Peyer's patch (tissue), 4 donors: ENCODE results near the gene IMMP2L. TPM values are rescaled to one million over a fixed set of nuclear protein-coding genes. Genes with fewer than 3 reads are reported as not detected.
A peak's percentile ranks its signal among the peaks of the same experiment; 100 is the strongest.

Source experiments
- DNase-seq, 3 donors: peaks; one replicate each; pipeline ENCODE4 v3.0.0-alpha.2; 2017 to 2019
- H3K27ac ChIP-seq, 4 donors: fragments of 200-600 bp; sonication (generic); one replicate each; pipeline ENCODE4 v1.5.1; 2016 to 2019
- H3K27me3 ChIP-seq, 2 donors: fragments of 200-600 bp; sonication (generic); one replicate each; pipeline ENCODE4 v1.5.1; 2019
- H3K36me3 ChIP-seq, 3 donors: fragments of 200-600 bp; sonication (generic); one replicate each; pipeline ENCODE4 v1.5.1; 2016 to 2019
- H3K4me1 ChIP-seq, 4 donors: fragments of 200-600 bp; sonication (generic); one replicate each; pipeline ENCODE4 v1.5.1; 2016 to 2019
- H3K4me3 ChIP-seq, 4 donors: fragments of 200-600 bp; sonication (generic); 1 replicate in 3 of 4; 2 replicates in 1 of 4; pipeline ENCODE4 v1.5.1; 2016 to 2019; ENCODE audit warnings: mild to moderate bottlenecking in 1 of 4
- H3K9me3 ChIP-seq, 4 donors: fragments of 200-600 bp; sonication (generic); one replicate each; pipeline ENCODE4 v1.5.1; 2016 to 2019; ENCODE audit warnings: mild to moderate bottlenecking in 1 of 4
- CTCF ChIP-seq, 6 experiments: fragments of 450-650 bp in 4 of 6; fragments of 200-600 bp in 2 of 6; sonication (generic) in 1 of 6; IDR thresholded peaks; one replicate each; pipeline ENCODE4 v1.5.1; 2017 to 2019; ENCODE audit warnings: antibody characterized with exemption in 6 of 6, mild to moderate bottlenecking in 3 of 6, moderate library complexity in 1 of 6
- POLR2A ChIP-seq, 2 donors: fragments of 450-650 bp; IDR thresholded peaks; one replicate each; pipeline ENCODE4 v1.5.1; 2017; ENCODE audit warnings: antibody characterized with exemption in 2 of 2, mild to moderate bottlenecking in 2 of 2, moderate library complexity in 2 of 2
- total RNA-seq, 4 donors: library from RNA; depleted of rRNA; stranded (reverse); fragments of >200 nt; gene quantifications; one replicate each; pipeline ENCODE4 v1.1.0, GENCODE V29; 2016

IMMP2L gene
- total RNA-seq, 4 donors from 2014 or later = 5.1 to 16.5 (median 10.9) TPM

- Histone ChIP-seq H3K27ac (peak overlapping the region in 1 of 4 donors; percentile 17), H3K4me1 (peaks cover 0 to 12% (median 2%) of the 10 kb centered on the region in 4 donors), H3K36me3 (no peaks in the 10 kb centered on the region), H3K9me3 (no peaks in the 10 kb centered on the region), H3K4me3 (no peak overlapping the region), H3K27me3 (no peaks in the 10 kb centered on the region)
- TF ChIP-seq CTCF (IDR thresholded peaks at IDR 0.05) (no peak), POLR2A (IDR thresholded peaks at IDR 0.05) (no peak)
- DNase-seq = no peak
Measured at GRCh38 chr7:111029141-111029572, 533.1 kb downstream of the IMMP2L start.

GRCh38 chr7:111027396-111027795 lies 534.9 kb downstream of the IMMP2L start:
- DNase-seq = no peak
- no peaks in the 10 kb centered on the region for H3K27me3 ChIP-seq
- TF ChIP-seq CTCF (IDR thresholded peaks at IDR 0.05) = no peak
- no peak for TF ChIP-seq POLR2A (IDR thresholded peaks at IDR 0.05)
- no peaks in the 10 kb centered on the region for H3K36me3 ChIP-seq
- H3K4me1 ChIP-seq = peaks cover 0 to 12% (median 2%) of the 10 kb centered on the region in 4 donors
- H3K4me3 ChIP-seq = no peak overlapping the region
- H3K9me3 ChIP-seq = no peaks in the 10 kb centered on the region
- H3K27ac ChIP-seq = no peak overlapping the region

GRCh38 chr7:111026806-111027205 lies 535.5 kb downstream of the IMMP2L start:
- Histone ChIP-seq H3K4me1 (peaks cover 0 to 12% (median 2%) of the 10 kb centered on the region in 4 donors), H3K27me3 (no peaks in the 10 kb centered on the region), H3K27ac (no peak overlapping the region), H3K9me3 (no peaks in the 10 kb centered on the region), H3K36me3 (no peaks in the 10 kb centered on the region), H3K4me3 (no peak overlapping the region)
- TF ChIP-seq POLR2A (IDR thresholded peaks at IDR 0.05) (no peak), CTCF (IDR thresholded peaks at IDR 0.05) (no peak)
- no peak for DNase-seq

GRCh38 chr7:111026343-111026742 lies 535.9 kb downstream of the IMMP2L start:
- Histone ChIP-seq H3K4me1 (peaks cover 0 to 12% (median 2%) of the 10 kb centered on the region in 4 donors), H3K27ac (no peak overlapping the region), H3K36me3 (no peaks in the 10 kb centered on the region), H3K27me3 (no peaks in the 10 kb centered on the region), H3K9me3 (no peaks in the 10 kb centered on the region), H3K4me3 (no peak overlapping the region)
- DNase-seq = no peak
- TF ChIP-seq CTCF (IDR thresholded peaks at IDR 0.05) (no peak), POLR2A (IDR thresholded peaks at IDR 0.05) (no peak)

- H3K4me3 ChIP-seq = no peak overlapping the region
- H3K4me1 ChIP-seq = peaks cover 0 to 11% (median under 1%) of the 10 kb centered on the region in 4 donors
- no peaks in the 10 kb centered on the region for H3K27me3 ChIP-seq
- H3K36me3 ChIP-seq = no peaks in the 10 kb centered on the region
- no peak for DNase-seq
- peak overlapping the region in 1 of 4 donors; percentile 8 for H3K27ac ChIP-seq
- TF ChIP-seq POLR2A (IDR thresholded peaks at IDR 0.05) (no peak), CTCF (IDR thresholded peaks at IDR 0.05) (no peak)
- no peaks in the 10 kb centered on the region for H3K9me3 ChIP-seq
Measured at GRCh38 chr7:111025006-111025405, 537.3 kb downstream of the IMMP2L start.
